ENCODE data around the gene DPT.

Gene DPT

DNA sequence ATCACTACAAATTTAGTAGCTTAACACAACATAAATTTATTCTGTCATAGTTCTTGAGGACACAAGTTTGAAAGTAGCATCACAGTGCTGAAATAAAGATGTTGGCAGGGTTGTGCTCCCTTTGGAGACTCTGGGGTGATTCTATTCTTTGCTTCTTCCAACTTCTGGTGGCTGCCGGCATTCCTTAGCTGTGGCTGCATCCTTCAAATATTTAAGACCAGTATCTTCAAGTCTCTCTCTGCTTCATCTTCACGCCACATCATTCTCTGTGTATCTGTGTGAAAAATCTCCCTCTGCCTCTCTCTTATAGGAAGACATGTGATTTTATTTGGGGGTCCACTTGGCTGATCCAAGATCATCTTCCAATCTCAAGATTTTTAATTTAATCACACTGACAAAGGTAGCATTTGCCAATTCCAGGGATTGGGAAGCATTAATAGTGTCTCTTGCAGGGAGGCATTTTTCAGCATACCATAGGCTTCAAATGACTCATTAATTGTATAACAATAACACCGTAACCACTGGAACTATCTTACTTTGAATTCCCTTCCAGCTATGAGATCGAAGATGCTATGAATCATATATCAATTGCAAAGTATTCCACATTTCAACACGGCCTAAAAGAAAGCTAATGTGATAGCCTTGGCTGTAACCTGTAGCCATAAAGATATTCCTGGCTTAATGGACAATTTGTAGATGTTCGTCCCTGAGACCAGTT, 74.6 kb downstream of the DPT start:
- DNase-seq = no peak

DNA sequence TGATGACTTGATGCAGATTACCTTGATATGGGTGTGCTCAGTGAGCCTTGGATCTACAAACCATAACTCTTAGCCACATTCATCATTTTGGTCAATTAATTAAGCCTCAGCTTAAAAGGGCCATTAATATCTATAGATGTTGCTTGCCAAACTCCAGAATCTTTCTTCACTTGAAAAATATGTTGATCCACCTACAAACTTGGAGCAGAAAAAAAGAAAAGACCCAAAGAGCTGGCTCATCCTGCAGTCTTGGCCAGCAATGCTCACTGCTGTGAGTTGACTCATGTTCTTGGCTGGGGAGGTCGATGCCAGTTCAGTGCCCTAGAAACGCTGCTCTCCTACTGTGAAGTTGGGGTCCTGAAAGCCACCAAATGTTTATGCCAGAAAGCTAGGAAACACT, 75.4 kb downstream of the DPT start:
- no peak for DNase-seq

DNA sequence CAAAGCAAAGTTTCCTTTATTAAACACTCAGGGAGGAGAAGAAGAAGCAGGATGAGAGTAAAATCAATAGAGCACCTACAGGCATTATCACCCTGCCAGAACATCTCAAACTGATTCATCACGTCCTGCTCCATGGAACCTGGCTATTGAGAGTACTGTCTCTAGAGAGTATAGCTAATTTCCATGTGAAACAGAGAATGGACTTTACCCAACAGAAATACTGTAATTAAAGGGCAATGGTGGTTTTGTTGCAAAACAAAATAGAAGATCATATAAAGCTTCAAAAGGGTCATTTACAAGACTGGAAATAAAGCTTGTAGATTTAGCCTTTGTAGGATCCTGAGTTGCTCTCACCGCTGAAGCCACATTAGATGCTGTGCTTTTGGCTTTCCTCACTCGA, 83.3 kb downstream of the DPT start:
- DNase-seq = no peak

All from T-helper 1 cell (primary cell).